Uterus (tissue), 4 donors: ENCODE results near the gene TNPO3. TPM values are rescaled to one million over a fixed set of nuclear protein-coding genes. Genes with fewer than 3 reads are reported as not detected.

Source experiments
- DNase-seq, 2 donors: peaks; one replicate each; pipeline ENCODE4 v3.0.0-alpha.2; 2019 to 2020
- H3K27ac ChIP-seq, 2 donors: fragments of 200-600 bp; sonication (generic); 1 replicate in 1 of 2; 2 replicates in 1 of 2; pipeline ENCODE4 v1.5.1; 2016 to 2018
- H3K27me3 ChIP-seq, 2 donors: fragments of 200-600 bp; sonication (generic); one replicate each; pipeline ENCODE4 v1.5.1; 2018 to 2019; ENCODE audit warnings: control low read depth in 1 of 2
- H3K36me3 ChIP-seq, 2 donors: fragments of 200-600 bp; sonication (generic); one replicate each; pipeline ENCODE4 v1.5.1; 2019; ENCODE audit warnings: control low read depth in 1 of 2
- H3K4me1 ChIP-seq, 2 donors: fragments of 200-600 bp; sonication (generic); one replicate each; pipeline ENCODE4 v1.5.1; 2018 to 2019; ENCODE audit warnings: control low read depth in 1 of 2
- H3K4me3 ChIP-seq, 2 donors: fragments of 200-600 bp; sonication (generic); 1 replicate in 1 of 2; 2 replicates in 1 of 2; pipeline ENCODE4 v1.5.1; 2018 to 2019; ENCODE audit warnings: mild to moderate bottlenecking in 1 of 2
- H3K9me3 ChIP-seq, 2 donors: fragments of 200-600 bp; sonication (generic); one replicate each; pipeline ENCODE4 v1.5.1; 2019; ENCODE audit warnings: control low read depth in 1 of 2
- POLR2A ChIP-seq, 2 donors: fragments of 450-650 bp; IDR thresholded peaks; one replicate each; pipeline ENCODE4 v1.6.1; 2016; ENCODE audit warnings: antibody characterized with exemption in 2 of 2, mild to moderate bottlenecking in 1 of 2, moderate library complexity in 1 of 2
- intact Hi-C: fragments of 100-400 bp; cut with DNase I; formaldehyde crosslinking; loops from one replicate; pipeline ENCODE4 v1.15.1; 2023; ENCODE audit warnings: low total_unique reads
- total RNA-seq, 4 donors: library from RNA; depleted of rRNA in 3 of 4; stranded (reverse); fragments of >200 nt in 3 of 4; gene quantifications; one replicate each; pipeline versions ENCODE4 v1.1.0 to v1.2.4, GENCODE V29; 2014 to 2023
- TF ChIP-seq, protein P1 (sequence below), 4 experiments: fragments of 200-600 bp in 2 of 4; fragments of 450-650 bp in 2 of 4; sonication (generic) in 2 of 4; IDR thresholded peaks; one replicate each; pipeline ENCODE4 v1.5.1; 2016 to 2019; ENCODE audit warnings: antibody characterized with exemption in 4 of 4, mild to moderate bottlenecking in 2 of 4, moderate library complexity in 1 of 4
- donor health status: DM: yes; HTN: yes; CAD: no.

Gene TNPO3
- total RNA-seq, 4 donors from 2014 or later: 14.6 to 57.9 (median 31.9) TPM

DNA sequence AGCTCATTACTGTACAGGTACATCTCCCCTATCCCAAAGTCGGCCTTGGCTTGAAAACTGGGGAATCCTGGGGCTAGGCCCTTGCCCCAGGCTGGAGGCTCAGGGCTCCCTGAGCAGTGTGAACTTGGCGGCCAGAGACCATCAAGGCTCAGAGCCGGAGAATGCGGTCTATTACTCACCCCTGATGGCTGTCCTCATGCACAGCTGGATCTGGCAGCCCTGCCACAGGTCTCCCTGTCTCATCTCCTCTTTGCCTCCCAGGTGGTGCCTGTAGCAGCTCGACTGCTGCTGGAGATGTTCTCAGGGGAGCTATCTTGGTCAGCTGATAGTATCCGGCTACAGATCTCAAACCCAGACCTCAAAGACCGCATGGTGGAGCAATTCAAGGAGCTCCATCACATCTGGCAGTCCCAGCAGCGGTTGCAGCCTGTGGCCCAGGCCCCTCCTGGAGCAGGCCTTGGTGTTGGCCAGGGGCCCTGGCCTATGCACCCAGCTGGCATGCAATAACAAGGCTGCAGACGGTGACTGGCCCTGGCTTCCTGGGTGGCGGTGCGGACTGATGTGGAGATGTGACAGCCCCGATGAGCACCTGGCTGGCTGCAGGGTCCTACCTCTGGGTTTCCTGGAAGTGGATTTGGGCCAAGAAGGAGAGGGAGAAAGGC is 106.5 kb downstream of the TNPO3 start:
- Histone ChIP-seq H3K9me3 (no peaks in the 10 kb centered on the region), H3K4me3 (no peak overlapping the region), H3K27me3 (no peaks in the 10 kb centered on the region), H3K4me1 (no peaks in the 10 kb centered on the region), H3K27ac (no peak overlapping the region), H3K36me3 (no peaks in the 10 kb centered on the region)
- TF ChIP-seq, protein P1, sequence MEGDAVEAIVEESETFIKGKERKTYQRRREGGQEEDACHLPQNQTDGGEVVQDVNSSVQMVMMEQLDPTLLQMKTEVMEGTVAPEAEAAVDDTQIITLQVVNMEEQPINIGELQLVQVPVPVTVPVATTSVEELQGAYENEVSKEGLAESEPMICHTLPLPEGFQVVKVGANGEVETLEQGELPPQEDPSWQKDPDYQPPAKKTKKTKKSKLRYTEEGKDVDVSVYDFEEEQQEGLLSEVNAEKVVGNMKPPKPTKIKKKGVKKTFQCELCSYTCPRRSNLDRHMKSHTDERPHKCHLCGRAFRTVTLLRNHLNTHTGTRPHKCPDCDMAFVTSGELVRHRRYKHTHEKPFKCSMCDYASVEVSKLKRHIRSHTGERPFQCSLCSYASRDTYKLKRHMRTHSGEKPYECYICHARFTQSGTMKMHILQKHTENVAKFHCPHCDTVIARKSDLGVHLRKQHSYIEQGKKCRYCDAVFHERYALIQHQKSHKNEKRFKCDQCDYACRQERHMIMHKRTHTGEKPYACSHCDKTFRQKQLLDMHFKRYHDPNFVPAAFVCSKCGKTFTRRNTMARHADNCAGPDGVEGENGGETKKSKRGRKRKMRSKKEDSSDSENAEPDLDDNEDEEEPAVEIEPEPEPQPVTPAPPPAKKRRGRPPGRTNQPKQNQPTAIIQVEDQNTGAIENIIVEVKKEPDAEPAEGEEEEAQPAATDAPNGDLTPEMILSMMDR (IDR thresholded peaks at IDR 0.05): no peak
- no peak for TF ChIP-seq POLR2A (IDR thresholded peaks at IDR 0.05)
- DNase-seq: no peak
- intact Hi-C loops: no loop called here

DNA sequence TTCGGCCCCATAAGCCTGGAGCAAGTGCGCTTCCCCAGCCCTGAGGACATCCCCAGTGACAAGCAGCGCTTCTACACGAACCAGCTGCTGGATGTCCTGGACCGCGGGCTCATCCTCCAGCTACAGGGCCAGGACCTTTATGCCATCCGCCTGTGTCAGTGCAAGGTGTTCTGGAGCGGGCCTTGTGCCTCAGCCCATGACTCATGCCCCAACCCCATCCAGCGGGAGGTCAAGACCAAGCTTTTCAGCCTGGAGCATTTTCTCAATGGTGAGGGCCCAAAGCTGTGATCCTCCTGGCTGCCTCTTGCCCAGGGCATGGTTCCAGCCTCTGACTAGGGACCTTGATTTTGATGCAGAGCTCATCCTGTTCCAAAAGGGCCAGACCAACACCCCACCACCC is 107.1 kb downstream of the TNPO3 start:
- no peaks in the 10 kb centered on the region for H3K27me3 ChIP-seq
- no peak overlapping the region for H3K27ac ChIP-seq
- TF ChIP-seq POLR2A (IDR thresholded peaks at IDR 0.05): no peak
- TF ChIP-seq, protein P1 (IDR thresholded peaks at IDR 0.05): no peak
- no peaks in the 10 kb centered on the region for H3K9me3 ChIP-seq
- intact Hi-C loops: no loop called here
- H3K36me3 ChIP-seq: no peaks in the 10 kb centered on the region
- no peaks in the 10 kb centered on the region for H3K4me1 ChIP-seq
- no peak overlapping the region for H3K4me3 ChIP-seq
- no peak for DNase-seq

DNA sequence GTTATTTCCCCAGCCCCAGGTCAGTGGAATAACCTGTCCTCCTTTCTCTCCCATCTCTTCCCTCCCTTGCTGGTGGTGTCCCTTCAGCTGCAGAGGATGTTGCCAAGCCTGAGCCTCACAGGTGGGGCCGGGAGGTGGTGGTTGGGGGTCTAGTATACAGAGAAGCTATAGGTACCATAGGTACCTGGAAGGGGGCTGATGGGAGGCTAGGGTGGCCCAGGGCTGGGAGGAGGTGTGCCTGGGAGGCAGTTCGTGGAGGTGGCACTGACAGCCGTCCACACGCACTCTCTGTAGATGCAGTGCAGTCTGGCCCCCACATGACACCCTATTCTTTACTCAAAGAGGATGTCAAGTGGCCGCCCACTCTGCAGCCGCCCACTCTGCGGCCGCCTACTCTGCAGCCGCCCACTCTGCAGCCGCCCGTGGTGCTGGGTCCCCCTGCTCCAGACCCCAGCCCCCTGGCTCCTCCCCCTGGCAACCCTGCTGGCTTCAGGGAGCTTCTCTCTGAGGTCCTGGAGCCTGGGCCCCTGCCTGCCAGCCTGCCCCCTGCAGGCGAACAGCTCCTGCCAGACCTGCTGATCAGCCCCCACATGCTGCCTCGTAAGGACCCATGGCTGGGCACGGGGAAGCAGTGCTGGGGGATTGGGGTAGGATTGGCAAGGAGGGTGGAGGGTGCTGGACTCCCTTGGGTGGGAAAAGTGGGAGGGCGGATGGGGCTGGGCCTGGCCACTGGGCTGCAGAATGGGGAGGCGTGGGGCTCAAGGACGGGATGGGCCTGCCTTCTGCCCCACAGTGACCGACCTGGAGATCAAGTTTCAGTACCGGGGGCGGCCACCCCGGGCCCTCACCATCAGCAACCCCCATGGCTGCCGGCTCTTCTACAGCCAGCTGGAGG is 107.7 kb downstream of the TNPO3 start:
- H3K4me3 ChIP-seq: no peak overlapping the region
- TF ChIP-seq, protein P1 (IDR thresholded peaks at IDR 0.05): no peak
- no peak for TF ChIP-seq POLR2A (IDR thresholded peaks at IDR 0.05)
- H3K4me1 ChIP-seq: no peaks in the 10 kb centered on the region
- DNase-seq: no peak
- H3K9me3 ChIP-seq: no peaks in the 10 kb centered on the region
- H3K36me3 ChIP-seq: no peaks in the 10 kb centered on the region
- no peak overlapping the region for H3K27ac ChIP-seq
- intact Hi-C loops: no loop called here
- H3K27me3 ChIP-seq: no peaks in the 10 kb centered on the region

DNA sequence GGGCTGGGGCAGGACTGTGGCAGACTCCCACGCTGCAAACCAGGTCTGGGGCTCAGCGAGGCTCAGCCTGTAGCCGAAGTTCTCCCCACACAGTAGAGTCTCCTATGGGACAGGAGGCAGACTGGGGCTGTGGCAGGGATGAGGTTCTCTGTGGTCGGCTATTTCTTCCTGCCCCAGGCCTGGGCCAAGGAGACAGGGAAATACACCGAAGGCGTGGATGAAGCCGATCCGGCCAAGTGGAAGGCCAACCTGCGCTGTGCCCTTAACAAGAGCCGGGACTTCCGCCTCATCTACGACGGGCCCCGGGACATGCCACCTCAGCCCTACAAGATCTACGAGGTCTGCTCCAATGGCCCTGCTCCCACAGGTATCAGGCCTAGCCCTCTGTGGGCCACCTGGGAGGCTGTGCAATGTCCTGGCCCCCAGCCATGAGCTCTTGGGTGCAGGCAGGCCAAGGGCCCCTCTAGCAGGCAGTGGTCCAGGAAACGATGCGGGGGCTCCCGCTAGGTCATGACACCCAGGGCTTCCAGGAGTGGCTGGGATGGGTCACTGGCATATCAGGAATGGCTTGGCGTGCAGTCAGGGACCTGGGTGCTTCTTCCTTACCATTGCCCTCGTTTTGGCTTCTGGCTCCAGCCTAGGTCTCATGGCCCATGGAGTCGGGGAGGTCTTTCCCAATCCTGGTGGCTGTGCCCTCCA is 109.1 kb downstream of the TNPO3 start:
- Histone ChIP-seq H3K36me3 (no peaks in the 10 kb centered on the region), H3K27me3 (no peaks in the 10 kb centered on the region), H3K9me3 (no peaks in the 10 kb centered on the region), H3K4me1 (no peaks in the 10 kb centered on the region), H3K4me3 (no peak overlapping the region), H3K27ac (no peak overlapping the region)
- TF ChIP-seq, protein P1 (IDR thresholded peaks at IDR 0.05): no peak
- TF ChIP-seq POLR2A (IDR thresholded peaks at IDR 0.05): no peak
- DNase-seq: no peak
- intact Hi-C loops: no loop called here
